Upper lobe of right lung (tissue), 1 donor: ENCODE data around the gene SLC2A11. TPM values are rescaled to one million over a fixed set of nuclear protein-coding genes. Genes with fewer than 3 reads are reported as not detected.

Source experiments
- ATAC-seq: fragments of 200-7000 bp; cut with Tn5 transposase; one replicate; pipeline ENCODE4 v1.9.1; 2020; ENCODE audit warnings: mild to moderate bottlenecking, moderate library complexity
- DNase-seq: peaks from one replicate; pipeline ENCODE4 v3.0.0-alpha.2; 2020
- H3K27ac ChIP-seq: fragments of 200-600 bp; one replicate; pipeline ENCODE4 v1.8.0; 2022
- H3K27me3 ChIP-seq: fragments of 200-600 bp; one replicate; pipeline ENCODE4 v1.8.0; 2022; ENCODE audit warnings: mild to moderate bottlenecking
- H3K36me3 ChIP-seq: fragments of 200-600 bp; one replicate; pipeline ENCODE4 v1.8.0; 2022
- H3K4me1 ChIP-seq: fragments of 200-600 bp; one replicate; pipeline ENCODE4 v1.8.0; 2022
- H3K4me3 ChIP-seq: fragments of 200-600 bp; one replicate; pipeline ENCODE4 v1.8.0; 2022; ENCODE audit warnings: mild to moderate bottlenecking
- H3K9me3 ChIP-seq: fragments of 200-600 bp; one replicate; pipeline ENCODE4 v1.8.0; 2022
- CTCF ChIP-seq: fragments of 200-600 bp; IDR thresholded peaks from one replicate; pipeline ENCODE4 v1.8.0; 2022; ENCODE audit warnings: antibody characterized with exemption
- intact Hi-C: fragments of 100-400 bp; cut with DNase I; formaldehyde crosslinking; loops from one replicate; pipeline ENCODE4 v1.11.0; 2022
- total RNA-seq: library from RNA; stranded (reverse); fragmentation: NEBNext Ultra II Directional; extraction: Animal tissue kit (Norgen Biotek cat#: 25700); gene quantifications from one replicate; pipeline ENCODE4 v1.2.1, GENCODE V29; 2021
- donor health status: DM: no; HTN: yes; CAD: no; lungs with severe emphysema.

The SLC2A11 gene
- total RNA-seq, 1 donor from 2014 or later, result 13.2 TPM

GRCh38 chr22:23837496-23837859, 20.2 kb upstream of the SLC2A11 start:
- no peak for TF ChIP-seq CTCF
- DNase-seq, result no peak
- Histone ChIP-seq H3K27ac (no peak overlapping the region), H3K9me3 (no peaks in the 10 kb centered on the region), H3K27me3 (no peaks in the 10 kb centered on the region), H3K36me3 (peaks cover 36% of the 10 kb centered on the region), H3K4me3 (no peak overlapping the region), H3K4me1 (peaks cover 12% of the 10 kb centered on the region)
- ATAC-seq, result no peak
- intact Hi-C loops, result no loop called here

GRCh38 chr22:23837911-23838680, 19.6 kb upstream of the SLC2A11 start:
- Histone ChIP-seq H3K4me3 (peak overlapping the region; percentile 60), H3K27ac (no peak overlapping the region), H3K36me3 (peaks cover 32% of the 10 kb centered on the region), H3K27me3 (no peaks in the 10 kb centered on the region), H3K9me3 (no peaks in the 10 kb centered on the region), H3K4me1 (peaks cover 12% of the 10 kb centered on the region)
- DNase-seq (no peak), ATAC-seq (no peak)
- intact Hi-C loops, result no loop called here
- no peak for TF ChIP-seq CTCF

- Histone ChIP-seq H3K9me3 (no peaks in the 10 kb centered on the region), H3K36me3 (peaks cover 24% of the 10 kb centered on the region), H3K27ac (no peak within 1 kb of the TSS), H3K4me1 (peaks cover 12% of the 10 kb centered on the region), H3K27me3 (no peaks in the 10 kb centered on the region), H3K4me3 (peak within 1 kb of the TSS; percentile 60)
- peak; percentile 95 for ATAC-seq
- no peak for TF ChIP-seq CTCF
- peak; percentile 99 for DNase-seq
- intact Hi-C loops, result no loop called here
Observed at GRCh38 chr22:23838681-23839468, 18.8 kb upstream of the SLC2A11 start, which contains the start of gene DERL3. Gene DERL3 (minus strand): TSS chr22:23839006. CDS start chr22:23838987, 19 bp downstream.

GRCh38 chr22:23840026-23840425, 17.6 kb upstream of the SLC2A11 start:
- H3K4me3 ChIP-seq, result no peak overlapping the region
- ATAC-seq (no peak), DNase-seq (no peak)
- H3K4me1 ChIP-seq, result peaks cover 22% of the 10 kb centered on the region
- no peaks in the 10 kb centered on the region for H3K9me3 ChIP-seq
- H3K36me3 ChIP-seq, result peaks cover 12% of the 10 kb centered on the region
- intact Hi-C loops, result loop anchor here (10.0 kb wide), 1 partner anchor 65 kb away; the partner anchor contains the start of gene MMP11
- no peaks in the 10 kb centered on the region for H3K27me3 ChIP-seq
- no peak for TF ChIP-seq CTCF
- H3K27ac ChIP-seq, result no peak overlapping the region

GRCh38 chr22:23841292-23841691, 16.4 kb upstream of the SLC2A11 start:
- no peaks in the 10 kb centered on the region for H3K9me3 ChIP-seq
- no peak for TF ChIP-seq CTCF
- ATAC-seq (no peak), DNase-seq (no peak)
- peaks cover 26% of the 10 kb centered on the region for H3K4me1 ChIP-seq
- H3K27ac ChIP-seq, result no peak overlapping the region
- no peaks in the 10 kb centered on the region for H3K27me3 ChIP-seq
- intact Hi-C loops, result loop anchor here (10.0 kb wide), 1 partner anchor 66 kb away; the partner anchor contains the start of gene MMP11
- H3K4me3 ChIP-seq, result no peak overlapping the region
- peaks cover 2% of the 10 kb centered on the region for H3K36me3 ChIP-seq
